Measurements from ENCODE around the gene INPP5A.

DNA sequence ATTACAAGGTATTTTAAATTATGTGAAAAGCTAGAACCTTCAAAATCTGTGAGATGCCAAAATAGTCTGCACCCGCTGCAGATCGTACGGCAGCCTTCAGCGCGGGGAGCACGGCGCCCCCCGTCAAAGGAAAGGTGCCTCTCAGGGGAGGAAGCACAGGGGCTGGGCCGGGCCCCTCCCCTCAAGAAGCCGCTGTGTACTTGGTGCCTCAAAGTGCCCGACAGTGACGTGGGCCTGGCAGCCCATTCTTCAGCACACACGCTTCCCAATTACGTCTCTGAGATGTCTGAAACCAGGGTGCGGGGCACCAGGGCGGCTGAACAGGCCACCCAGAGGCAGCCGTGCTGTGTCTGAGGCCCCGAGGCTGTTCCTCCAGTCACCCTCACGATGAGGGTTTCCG is 116.1 kb downstream of the INPP5A start:
- TF ChIP-seq TEAD4 (IDR thresholded peaks at IDR 0.05) (no peak), RAD21 (IDR thresholded peaks at IDR 0.05; ENCODE audit: low read depth) (no peak), EP300 (IDR thresholded peaks at IDR 0.05; ENCODE audit: borderline replicate concordance) (no peak), NFIC (IDR thresholded peaks at IDR 0.05) (no peak), YY1 (IDR thresholded peaks at IDR 0.05; ENCODE audit: low read depth) (no peak), TCF12 (IDR thresholded peaks at IDR 0.05; ENCODE audit: low read depth) (no peak), ZBTB7A (IDR thresholded peaks at IDR 0.05; ENCODE audit: low read depth) (no peak), TAF1 (IDR thresholded peaks at IDR 0.05; ENCODE audit: low read depth) (no peak), CREB1 (IDR thresholded peaks at IDR 0.05; ENCODE audit: low read depth) (no peak), CEBPB (IDR thresholded peaks at IDR 0.05) (no peak), FOXM1 (IDR thresholded peaks at IDR 0.05; ENCODE audit: borderline replicate concordance, low read depth) (no peak)
- TF ChIP-seq, protein P1, sequence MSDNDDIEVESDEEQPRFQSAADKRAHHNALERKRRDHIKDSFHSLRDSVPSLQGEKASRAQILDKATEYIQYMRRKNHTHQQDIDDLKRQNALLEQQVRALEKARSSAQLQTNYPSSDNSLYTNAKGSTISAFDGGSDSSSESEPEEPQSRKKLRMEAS (IDR thresholded peaks at IDR 0.05) = no peak
